Bone marrow (tissue), 2 donors: Measurements from ENCODE around the gene IP6K3.

Experiments used
- DNase-seq, 2 donors: peaks; one replicate each; lab custom pipeline; 2025; lab: John Stamatoyannopoulos, UW

The IP6K3 gene

DNA sequence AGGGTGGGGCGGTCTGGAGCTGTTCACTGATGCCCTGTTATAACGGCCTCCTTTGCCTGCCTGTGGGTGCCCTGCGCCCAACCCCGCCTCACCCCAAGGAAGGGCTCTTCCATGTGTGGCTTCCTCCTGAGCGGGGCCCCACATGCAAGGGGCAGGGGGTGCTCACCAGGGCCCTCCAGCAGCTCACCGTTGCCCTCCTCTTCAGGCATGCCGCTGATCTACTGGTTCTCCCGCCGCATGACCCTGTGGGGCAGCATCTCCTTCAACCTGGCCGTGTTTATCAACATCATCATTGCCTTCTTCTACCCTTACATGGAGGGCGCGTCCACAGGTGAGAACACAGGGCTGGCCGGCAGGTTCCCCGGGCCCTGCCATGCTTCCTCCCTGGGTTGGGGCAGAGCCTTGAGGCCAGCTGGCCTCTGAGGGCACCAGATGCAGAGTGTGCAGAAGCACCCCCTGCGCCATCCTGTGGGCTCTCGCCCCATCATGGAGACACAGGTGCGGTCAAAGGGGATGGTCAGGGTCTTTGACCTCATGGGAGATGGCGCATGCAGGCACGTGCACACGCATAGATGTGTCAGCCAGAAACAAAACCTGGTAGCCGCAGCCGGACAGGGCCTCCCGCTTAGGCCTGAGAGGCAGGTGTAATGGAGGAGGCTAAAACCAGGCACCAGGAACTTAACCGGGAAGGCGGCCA is 58.1 kb downstream of the IP6K3 start:
- DNase-seq = no peak

DNA sequence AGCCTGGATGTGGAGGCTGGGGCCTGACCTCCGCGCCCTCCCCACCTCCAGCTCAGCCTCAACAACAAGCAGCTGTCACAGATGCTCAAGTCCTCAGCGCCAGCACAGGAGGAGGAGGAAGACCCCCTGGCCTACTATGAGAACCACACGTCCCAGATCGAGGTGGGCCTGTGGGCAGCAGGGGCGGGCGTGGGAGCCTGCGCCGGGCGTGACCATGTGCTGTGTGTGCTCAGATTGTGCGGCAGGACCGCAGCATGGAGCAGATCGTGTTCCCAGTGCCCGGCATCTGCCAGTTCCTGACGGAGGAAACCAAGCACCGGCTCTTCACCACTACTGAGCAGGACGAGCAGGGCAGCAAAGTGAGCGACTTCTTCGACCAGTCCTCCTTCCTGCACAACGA is 58.7 kb downstream of the IP6K3 start:
- DNase-seq = no peak

DNA sequence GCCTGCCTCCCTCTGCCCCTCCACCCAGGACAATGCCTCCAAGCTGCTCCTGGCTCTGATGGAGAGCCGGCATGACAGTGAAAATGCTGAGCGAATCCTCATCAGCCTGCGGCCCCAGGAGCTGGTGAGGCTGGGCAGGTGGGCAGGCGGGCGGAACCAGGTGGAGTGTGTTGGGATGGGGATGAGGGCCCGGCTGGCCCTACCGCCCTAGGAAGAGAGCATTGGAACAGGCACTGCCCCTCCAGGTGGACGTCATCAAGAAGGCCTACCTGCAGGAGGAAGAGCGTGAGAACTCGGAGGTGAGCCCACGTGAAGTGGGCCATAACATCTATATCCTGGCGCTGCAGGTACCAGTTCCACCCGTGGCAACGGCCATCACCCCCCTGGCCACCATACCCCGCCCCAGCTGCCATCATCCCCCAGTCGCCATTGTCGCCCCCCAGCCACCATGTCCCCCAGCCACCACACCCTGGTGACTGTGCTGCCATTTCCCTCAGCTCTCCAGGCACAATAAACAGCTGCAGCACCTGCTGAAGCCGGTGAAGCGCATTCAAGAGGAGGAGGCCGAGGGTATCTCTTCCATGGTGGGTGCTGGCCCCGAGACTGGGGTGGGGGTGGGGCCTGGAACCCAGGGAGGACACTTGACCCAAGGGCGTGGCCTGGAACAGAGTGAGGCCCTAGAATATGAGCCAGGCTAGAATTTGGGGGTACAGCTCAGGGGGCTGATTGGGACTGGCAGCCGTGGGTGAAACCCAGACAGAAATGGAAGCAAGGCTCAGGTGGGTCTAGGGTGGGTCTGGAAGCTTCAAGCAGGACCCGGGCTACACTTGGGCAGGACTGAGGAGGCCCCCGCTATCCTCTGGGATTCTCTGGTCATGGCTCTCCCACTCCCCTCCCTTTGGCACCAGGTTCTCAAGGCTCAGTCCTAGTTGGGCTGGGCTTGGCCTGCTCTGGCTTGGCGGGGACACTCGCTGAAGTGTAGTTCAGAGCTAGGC is 59.4 kb downstream of the IP6K3 start:
- no peak for DNase-seq

DNA sequence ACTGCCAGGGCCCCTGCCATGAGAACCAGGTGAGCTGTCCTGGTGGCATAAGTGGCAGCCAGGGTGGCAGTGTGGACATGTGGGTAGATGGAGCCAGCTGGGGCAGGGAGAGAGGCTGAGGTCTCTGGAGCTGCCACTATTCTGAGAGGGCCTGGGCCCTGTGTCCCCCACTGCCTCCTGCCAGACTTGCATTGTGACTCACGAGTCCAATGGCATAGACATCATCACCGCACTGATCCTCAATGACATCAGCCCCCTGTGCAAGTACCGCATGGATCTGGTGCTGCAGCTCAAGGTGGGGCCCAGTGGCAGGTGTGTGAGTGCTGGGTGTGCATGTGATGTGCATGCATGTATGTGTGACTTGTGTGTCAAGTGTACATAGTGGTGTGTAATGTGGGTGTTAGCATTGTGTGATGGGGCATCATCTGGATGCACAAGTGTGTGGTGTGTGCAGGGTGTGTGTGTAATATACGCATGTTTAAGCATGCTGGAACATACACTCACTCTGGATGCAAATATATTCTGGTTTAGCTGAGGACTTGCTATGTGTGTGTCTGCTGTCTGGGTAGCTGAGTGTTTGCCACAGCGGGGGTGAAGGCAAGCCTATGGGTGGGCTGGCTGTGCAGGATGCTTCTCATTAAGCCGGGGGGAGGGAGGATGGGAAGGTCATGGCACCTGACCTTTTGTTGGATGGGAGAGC is 60.3 kb downstream of the IP6K3 start:
- no peak for DNase-seq

DNA sequence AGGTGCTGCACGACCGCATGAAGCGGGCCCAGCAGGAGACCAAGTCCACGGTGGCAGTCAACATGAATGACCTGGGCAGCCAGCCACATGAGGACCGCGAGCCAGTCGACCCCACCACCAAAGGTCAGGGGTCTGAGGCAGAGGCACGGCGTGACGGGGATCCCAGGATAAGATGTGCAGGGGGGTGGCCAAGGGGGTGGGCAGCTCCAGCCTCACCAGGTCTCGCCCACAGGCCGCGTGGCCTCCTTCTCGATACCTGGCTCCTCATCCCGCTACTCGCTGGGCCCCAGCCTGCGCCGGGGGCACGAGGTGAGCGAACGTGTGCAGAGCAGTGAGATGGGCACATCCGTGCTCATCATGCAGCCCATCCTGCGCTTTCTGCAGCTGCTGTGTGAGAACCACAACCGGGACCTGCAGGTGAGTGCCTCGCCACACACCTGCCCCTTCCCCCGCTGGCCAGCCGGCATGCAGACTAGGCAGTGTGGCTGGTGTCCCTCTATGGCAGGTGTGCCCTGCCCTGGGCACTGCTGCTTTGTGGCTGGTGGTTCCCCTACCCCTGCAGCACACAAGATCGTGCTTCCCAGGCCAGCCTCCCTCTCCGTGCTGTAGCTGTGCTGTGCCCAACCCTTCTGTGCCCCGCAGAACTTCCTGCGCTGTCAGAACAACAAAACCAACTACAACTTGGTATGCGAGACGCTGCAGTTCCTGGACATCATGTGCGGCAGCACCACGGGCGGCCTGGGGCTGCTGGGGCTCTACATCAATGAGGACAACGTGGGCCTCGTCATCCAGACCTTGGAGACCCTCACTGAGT is 61.1 kb downstream of the IP6K3 start:
- DNase-seq = no peak

DNA sequence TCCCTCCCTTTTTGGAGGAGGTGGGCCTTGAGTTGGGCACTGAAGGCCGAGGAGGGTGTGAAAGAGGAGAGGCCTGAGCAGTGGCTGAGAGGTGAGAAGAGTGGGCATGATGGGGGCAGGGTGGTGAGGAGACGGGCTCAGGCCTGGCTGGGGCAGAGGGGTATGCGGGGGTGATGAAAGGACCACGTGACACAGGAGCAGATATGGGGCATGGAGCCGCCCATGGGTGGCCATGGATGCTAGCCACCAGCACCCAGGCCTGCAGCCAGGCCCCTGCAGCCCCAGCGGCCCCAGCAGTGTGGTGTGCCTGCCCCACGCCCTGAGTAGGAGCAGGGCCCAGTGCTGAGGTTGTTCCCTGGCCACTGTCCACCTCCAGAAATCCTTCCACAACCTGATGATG is 61.7 kb downstream of the IP6K3 start:
- no peak for DNase-seq

DNA sequence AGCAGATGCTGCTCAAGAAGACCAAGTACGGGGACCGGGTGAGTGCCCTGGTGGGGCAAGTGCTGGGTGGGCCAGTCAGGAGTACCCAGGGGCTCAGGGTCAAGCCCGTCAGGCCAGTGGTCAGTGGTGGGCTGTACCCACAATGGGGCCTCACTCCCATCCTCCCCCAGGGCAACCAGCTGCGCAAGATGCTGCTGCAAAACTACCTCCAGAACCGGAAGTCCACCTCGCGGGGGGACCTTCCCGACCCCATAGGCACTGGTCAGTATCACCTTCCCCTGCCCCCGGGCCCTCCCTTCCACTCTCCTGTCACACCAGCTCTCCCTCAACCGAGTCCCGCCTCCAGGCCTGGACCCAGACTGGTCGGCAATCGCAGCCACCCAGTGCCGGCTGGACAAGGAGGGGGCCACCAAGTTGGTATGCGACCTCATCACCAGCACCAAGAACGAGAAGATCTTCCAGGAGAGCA is 62.2 kb downstream of the IP6K3 start:
- no peak for DNase-seq

DNA sequence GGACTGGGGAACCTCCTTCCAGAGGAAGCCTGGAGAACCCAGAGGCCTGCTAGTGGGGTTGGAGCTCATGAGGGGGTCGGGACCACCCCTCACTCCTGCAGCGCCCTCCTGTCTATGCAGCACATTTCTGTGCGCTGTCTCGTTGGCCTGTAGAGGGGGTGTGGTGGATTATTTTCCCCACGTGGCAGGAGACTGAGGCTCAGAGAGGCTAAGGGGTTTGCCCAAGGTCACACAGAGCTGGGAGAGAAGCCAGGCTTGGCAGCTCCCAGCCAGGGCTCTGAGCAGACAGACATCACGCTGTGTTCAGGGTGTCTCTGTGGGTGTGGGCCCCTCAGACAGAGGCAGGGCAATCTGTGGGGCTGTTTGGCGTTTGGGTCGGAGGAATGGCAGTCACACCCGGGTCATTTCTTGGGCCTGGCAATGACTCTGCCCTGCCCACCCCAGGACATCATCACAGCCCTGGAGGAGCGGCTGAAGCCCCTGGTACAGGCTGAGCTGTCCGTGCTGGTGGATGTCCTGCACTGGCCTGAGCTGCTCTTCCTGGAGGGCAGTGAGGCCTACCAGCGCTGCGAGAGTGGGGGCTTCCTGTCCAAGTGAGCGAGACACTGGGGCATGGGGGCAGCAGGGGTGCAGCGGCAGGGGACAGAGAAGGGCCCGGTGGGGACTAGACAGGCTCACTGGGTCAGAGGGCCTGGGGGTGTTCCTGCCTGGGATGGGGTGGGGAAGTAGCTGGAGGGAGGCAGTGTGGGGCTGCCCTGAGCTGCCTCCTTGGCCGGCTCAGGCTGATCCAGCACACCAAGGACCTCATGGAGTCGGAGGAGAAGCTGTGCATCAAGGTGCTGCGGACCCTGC is 62.9 kb downstream of the IP6K3 start:
- no peak for DNase-seq

DNA sequence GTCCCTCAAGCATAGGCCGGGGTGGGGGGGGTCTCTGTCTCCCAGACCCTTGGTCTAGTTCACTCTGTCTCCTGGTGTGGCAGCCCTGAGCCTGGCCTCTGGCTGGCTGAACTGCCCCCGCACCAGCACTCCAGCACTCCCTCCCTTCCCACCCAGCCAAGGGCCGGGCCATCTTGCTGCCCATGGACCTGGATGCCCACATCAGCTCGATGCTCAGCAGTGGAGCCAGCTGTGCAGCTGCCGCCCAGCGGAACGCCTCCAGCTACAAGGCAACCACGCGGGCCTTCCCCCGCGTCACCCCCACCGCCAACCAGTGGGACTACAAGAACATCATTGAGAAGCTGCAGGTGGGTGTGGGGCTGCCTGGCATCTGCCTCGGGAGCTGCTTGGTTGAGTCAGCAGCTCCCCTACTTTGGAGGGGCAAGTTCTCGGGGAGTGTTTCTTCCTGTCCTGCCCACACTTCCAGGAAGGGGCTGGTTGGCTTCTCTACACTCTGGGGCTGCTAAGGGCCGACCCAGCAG is 63.6 kb downstream of the IP6K3 start:
- DNase-seq = peak in 1 of 2 donors; percentile 76

DNA sequence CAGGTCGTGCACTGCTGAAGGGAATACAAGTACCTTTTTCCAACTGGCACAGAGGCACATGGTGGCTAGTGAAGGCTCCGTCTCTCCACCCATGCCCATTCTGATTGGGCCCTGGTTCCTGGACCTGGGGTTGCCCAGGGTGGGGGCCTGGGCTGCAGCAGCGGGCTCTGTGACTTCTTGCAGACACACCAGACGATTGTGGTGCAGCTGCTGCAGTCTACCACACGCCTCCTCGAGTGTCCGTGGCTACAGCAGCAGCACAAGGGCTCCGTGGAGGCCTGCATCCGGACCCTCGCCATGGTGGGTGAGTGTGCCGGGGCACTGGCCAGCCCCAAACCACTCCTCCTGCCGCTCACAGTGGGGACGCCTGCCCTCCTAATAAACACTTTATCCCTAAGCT is 64.4 kb downstream of the IP6K3 start:
- DNase-seq = no peak

DNA sequence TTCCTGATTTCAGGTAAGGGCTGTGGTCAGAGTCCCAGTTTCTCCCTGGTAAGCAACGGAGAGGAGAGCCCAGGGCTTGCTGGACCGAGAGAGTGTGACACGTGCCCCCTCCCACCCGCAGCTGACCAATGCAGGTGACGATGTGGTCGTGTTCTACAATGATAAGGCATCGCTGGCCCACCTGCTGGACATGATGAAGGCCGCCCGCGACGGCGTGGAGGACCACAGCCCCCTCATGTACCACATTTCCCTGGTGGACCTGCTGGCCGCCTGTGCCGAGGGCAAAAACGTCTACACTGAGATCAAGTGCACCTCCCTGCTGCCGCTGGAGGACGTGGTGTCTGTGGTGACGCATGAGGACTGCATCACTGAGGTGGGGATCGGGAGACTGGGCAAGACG is 66.9 kb downstream of the IP6K3 start:
- no peak for DNase-seq

DNA sequence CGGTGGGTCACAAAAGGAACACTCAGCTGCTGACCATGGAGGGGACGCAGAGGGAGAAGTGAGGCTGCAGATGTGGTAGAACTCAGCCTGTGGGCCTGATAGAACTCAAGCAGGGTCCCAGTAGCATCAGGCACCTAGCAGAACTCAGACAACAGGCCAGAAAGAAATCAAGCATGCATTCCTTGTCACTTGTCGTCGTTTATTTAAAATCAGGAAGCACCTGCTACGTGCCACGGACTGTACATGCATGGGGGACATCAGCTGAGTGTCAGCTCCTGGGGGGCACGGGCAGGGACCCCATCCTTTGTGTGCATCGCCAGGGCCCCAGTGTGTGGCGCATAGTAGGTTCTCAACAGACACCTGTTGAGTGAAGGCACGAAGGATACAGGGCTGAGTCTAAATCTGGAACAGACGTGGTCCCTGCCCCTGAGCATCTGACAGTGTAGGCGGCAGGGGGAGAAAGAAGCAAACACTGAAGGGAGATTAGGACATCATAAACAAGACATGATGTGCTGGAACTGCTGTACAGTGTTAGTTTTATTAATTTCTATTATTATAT is 67.7 kb downstream of the IP6K3 start:
- no peak for DNase-seq

DNA sequence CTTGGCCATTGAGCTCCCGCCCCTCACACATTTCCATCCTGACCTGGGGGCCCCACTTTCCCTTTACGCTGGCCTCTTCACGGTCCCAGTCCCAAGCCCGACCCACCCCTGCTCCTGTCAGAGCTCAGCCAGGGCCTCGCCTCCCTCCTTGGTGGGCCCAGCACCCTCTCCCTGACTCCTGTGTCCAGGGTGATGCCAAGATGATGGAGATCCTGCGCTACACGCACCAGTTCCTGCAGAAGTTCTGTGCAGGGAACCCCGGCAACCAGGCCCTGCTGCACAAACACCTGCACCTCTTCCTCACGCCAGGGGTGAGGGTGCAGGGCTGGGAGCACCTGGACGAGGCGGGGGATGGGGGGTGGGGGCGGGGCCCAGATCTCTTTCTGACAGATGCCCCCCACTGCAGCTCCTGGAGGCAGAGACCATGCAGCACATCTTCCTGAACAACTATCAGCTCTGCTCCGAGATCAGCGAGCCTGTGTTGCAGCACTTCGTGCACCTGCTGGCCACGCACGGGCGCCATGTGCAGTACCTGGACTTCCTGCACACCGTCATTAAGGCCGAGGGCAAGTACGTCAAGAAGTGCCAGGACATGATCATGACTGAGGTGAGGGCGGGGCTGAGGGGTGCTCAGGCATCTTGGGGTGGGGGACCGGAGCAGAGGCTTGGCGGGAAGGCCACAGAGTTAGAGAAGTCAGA is 68.3 kb downstream of the IP6K3 start:
- DNase-seq = no peak

DNA sequence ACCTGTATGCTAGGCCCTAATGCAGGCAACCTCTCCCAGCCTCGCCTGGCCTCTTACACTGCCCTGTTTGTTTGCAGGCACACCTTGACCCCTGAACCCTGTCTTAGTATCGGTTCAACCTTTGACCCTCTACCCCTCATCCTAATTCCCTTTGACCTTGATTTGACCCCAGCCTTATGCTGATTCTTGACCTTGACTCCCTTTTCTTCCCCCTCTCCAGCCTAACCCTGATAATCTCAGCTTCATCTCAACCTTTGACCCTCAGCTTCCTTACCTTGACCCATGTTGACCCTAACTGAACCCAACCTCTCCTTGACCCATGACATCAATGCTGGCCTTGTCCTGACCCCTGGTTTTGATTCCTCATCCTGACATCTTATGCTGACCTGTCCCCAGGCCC is 69.0 kb downstream of the IP6K3 start:
- no peak for DNase-seq

DNA sequence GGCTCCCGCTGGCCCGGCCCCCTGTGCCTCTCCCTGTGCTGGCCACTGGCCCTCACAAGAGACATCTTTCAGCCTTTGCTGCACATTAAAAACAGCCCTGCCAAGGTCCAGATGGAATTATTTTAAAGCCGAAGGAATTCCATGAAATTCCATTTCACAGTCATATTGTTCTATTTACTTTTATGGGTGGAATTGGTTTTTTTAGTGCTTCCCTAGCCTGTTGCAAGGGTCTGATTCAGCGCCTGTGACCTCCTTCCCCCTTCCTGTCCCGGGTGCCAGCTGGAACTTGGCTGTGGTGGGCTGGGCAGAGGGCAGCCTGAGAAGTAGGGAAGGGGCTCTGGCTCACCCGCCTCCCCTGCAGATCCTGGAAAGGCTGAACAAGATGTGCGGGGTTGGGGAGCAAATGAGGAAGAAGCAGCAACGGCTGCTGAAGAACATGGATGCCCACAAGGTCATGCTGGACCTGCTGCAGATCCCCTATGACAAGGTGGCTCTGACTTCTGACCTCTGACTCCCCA is 69.5 kb downstream of the IP6K3 start:
- DNase-seq = no peak

DNA sequence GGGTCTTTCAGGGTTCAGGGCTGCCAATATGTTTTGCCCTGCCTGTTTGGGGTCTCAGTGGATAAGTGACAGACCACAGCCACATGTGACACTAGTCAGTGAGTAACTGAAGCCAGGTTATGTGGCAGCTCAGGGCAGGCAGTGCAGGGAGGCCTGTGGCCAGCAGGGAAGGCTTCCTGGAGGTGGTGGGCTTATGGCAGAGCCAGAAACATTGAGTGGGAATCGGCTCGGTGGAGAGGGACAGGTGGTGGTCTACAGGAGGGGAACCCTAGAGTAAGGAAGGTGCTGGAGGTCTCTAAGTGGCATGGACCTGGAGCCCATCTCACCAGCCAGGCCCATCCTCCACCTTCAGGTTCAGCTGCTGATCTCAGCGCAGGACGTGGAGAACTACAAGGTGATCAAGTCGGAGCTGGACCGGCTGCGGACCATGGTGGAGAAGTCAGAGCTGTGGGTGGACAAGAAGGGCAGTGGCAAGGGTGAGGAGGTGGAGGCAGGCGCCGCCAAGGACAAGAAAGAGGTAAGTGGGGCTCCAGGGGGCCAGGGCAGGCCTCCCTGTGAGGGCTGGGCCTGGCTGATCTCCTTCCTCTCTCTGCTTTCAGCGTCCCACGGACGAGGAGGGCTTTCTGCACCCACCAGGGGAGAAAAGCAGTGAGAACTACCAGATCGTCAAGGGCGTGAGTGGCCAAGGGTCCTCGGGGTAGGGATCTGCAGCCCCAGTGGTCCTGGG is 70.1 kb downstream of the IP6K3 start:
- no peak for DNase-seq

DNA sequence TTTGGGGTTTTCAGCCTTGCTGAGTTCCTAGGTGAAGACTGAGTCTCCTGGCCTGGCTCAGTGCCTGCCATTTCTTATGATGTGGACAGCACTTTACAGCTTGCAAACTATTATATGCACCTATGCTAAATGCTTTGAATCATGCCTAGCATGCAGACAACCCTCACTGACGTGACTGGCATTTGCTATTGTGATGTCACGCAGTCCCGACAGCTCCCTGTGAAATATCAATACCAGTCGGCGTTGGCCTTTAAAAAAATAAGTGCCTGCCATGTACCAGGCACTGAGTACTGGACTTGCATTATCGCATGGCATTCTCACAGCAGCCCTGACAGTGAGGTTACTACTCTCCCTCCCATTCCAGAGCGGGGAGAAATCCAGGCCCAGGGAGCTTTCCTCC is 70.7 kb downstream of the IP6K3 start:
- no peak for DNase-seq

DNA sequence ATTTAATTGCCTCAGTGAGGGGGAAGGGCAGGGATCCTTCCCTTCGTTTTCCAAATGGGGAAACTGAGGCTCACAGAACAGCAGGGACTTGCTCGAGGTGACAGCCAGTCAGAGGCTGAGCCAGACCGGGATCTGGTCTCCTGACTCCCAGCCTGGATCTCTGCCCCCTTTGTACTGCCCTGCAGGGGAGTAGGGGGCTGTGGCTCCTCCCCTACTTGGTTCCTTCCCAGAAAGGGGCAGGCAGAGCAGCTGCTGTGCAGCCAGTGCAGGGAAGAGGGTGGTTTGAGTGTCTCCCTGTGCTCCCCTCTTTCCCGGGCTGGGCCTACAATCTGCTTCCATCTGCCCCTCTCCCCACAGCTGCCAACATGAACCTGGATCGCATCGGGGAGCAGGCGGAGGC is 72.9 kb downstream of the IP6K3 start:
- no peak for DNase-seq

DNA sequence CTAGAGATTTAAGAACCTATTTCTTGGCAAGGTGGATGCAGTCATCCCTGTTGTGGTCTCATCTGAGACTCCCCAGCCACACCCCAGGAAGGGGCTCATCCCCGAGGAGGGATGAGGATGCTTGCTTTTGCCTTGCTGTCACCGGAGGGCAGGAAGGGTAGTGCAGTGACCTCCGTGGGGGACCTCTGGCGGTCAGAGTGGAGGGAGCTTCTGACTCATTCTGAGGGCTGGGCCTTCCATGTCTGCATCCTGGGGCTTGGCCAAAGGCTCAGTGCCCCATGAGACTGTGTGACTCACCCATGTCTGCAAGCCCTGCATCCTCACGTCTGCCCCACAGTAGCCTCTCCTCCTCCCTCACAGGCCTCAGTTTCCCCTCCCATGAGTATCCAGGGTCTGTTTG is 73.9 kb downstream of the IP6K3 start:
- peak in 1 of 2 donors; percentile 12 for DNase-seq
